ENCODE data around the gene DEPP1. TPM values are rescaled to one million over a fixed set of nuclear protein-coding genes. Genes with fewer than 3 reads are reported as not detected.
A peak's percentile ranks its signal among the peaks of the same experiment; 100 is the strongest.

The DEPP1 gene
- total RNA-seq, 1 donor from 2014 or later: 309 TPM

DNA sequence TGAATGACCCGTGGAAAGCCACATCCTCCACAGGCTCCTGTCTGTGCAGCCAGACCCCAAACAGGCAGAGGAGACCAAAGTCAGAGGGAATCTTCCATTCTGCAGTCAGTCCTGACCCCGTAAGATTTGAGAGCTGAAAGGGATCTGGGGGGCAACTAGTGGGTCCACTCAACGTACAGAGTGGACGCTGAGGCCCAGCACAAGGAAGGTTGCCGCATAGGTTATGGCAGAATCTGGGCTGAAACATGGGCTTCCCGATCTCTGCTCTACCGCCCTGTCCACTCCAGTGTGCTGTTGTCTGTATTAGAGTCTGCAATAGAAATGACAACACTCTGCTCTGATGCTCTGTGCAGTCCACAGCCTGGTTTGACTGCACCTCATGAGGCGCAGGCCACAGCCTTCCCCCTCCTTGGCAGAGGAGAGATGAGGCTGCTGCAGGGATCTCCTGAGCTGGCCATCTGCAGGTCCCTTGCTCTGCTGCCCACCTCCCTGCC, 14.2 kb upstream of the DEPP1 start:
- no peaks in the 10 kb centered on the region for H3K27me3 ChIP-seq
- intact Hi-C loops (cut with DNase I): no loop called here
- no peaks in the 10 kb centered on the region for H3K9me3 ChIP-seq
- H3K27ac ChIP-seq: peak overlapping the region; percentile 72 to 93
- H3K4me3 ChIP-seq: no peak overlapping the region
- H3K4me1 ChIP-seq: peaks cover 31 to 62% of the 10 kb centered on the region in 2 donors
- no peaks in the 10 kb centered on the region for H3K36me3 ChIP-seq
- DNase-seq (ENCODE audit: low spot score in 2 of 2): no peak
- TF ChIP-seq CTCF (IDR thresholded peaks at IDR 0.05): no peak

GRCh38 chr10:44992070-44992731, 13.6 kb upstream of the DEPP1 start:
- no peak overlapping the region for H3K4me3 ChIP-seq
- H3K4me1 ChIP-seq: peaks cover 33 to 62% of the 10 kb centered on the region in 2 donors
- TF ChIP-seq CTCF (IDR thresholded peaks at IDR 0.05): no peak
- H3K27ac ChIP-seq: peak overlapping the region; percentile 72 to 93
- no peaks in the 10 kb centered on the region for H3K36me3 ChIP-seq
- no peaks in the 10 kb centered on the region for H3K9me3 ChIP-seq
- no peaks in the 10 kb centered on the region for H3K27me3 ChIP-seq
- DNase-seq (ENCODE audit: low spot score in 2 of 2): peak in 1 of 2 donors; percentile 72
- intact Hi-C loops (cut with DNase I): no loop called here

- Histone ChIP-seq H3K4me1 (peaks cover 32 to 59% of the 10 kb centered on the region in 2 donors), H3K4me3 (no peak overlapping the region), H3K36me3 (no peaks in the 10 kb centered on the region), H3K27me3 (no peaks in the 10 kb centered on the region), H3K27ac (peak overlapping the region; percentile 72 to 93), H3K9me3 (no peaks in the 10 kb centered on the region)
- TF ChIP-seq CTCF (IDR thresholded peaks at IDR 0.05): no peak
- peak in 1 of 2 donors; percentile 58 for DNase-seq (ENCODE audit: low spot score in 2 of 2)
- intact Hi-C loops (cut with DNase I): no loop called here
Observed at GRCh38 chr10:44991571-44991970, 13.0 kb upstream of the DEPP1 start.

DNA sequence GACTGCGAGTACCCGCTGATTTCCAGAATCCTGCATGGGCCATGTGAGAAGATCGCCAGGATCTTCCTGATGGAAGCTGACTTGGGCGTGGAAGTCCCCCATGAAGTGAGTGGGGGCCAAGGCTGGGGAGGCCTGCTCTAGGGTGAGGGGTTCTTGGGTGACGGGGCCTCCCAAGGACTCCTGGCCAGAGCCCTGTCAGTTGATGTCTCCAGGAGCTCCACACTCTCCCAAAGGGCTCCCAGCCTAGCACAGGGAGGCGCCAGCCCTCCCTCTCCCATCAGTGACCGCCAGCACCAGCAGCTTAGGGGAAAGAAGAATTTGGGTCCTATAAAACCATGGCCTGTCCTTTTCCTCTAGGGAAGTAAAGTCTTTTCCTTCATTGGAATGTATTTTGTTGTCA, 12.4 kb upstream of the DEPP1 start:
- Histone ChIP-seq H3K27ac (peak overlapping the region; percentile 72 to 93), H3K9me3 (no peaks in the 10 kb centered on the region), H3K4me3 (no peak overlapping the region), H3K27me3 (no peaks in the 10 kb centered on the region), H3K4me1 (peaks cover 35 to 59% of the 10 kb centered on the region in 2 donors), H3K36me3 (no peaks in the 10 kb centered on the region)
- intact Hi-C loops (cut with DNase I): no loop called here
- no peak for TF ChIP-seq CTCF (IDR thresholded peaks at IDR 0.05)
- peak in 1 of 2 donors; percentile 54 for DNase-seq (ENCODE audit: low spot score in 2 of 2)

- no peak for TF ChIP-seq CTCF (IDR thresholded peaks at IDR 0.05)
- H3K4me3 ChIP-seq: no peak overlapping the region
- no peaks in the 10 kb centered on the region for H3K9me3 ChIP-seq
- H3K36me3 ChIP-seq: no peaks in the 10 kb centered on the region
- peak in 1 of 2 donors; percentile 42 for DNase-seq (ENCODE audit: low spot score in 2 of 2)
- peak overlapping the region; percentile 11 to 50 for H3K27ac ChIP-seq
- intact Hi-C loops (cut with DNase I): no loop called here
- no peaks in the 10 kb centered on the region for H3K27me3 ChIP-seq
- peaks cover 32 to 60% of the 10 kb centered on the region in 2 donors for H3K4me1 ChIP-seq
Observed at GRCh38 chr10:44990302-44990655, 11.7 kb upstream of the DEPP1 start.
